Activated T-cell treated with anti-CD3 and anti-CD28 coated beads, Interleukin-2, amount 50 U/mL, for 4 hours (primary cell): Measurements from ENCODE around the gene RIN1. TPM values are rescaled to one million over a fixed set of nuclear protein-coding genes. Genes with fewer than 3 reads are reported as not detected.

ENCODE experiments used
- ATAC-seq, 2 donors: fragments of 200-7000 bp; cut with Tn5 transposase; one replicate each; pipeline ENCODE4 v1.10.0; 2021
- DNase-seq: peaks from one replicate; pipeline ENCODE4 v3.0.0-alpha.2; 2020
- H3K27me3 Mint-ChIP-seq: one replicate; pipeline ENCODE4 v1.8.0; 2021; ENCODE audit warnings: low read depth, mixed read lengths
- H3K36me3 Mint-ChIP-seq: one replicate; pipeline ENCODE4 v1.8.0; 2022; ENCODE audit warnings: mixed read lengths; ENCODE audit not compliant: insufficient read depth
- H3K4me1 Mint-ChIP-seq: one replicate; pipeline ENCODE4 v1.8.0; 2021; ENCODE audit warnings: low read depth, mixed read lengths
- H3K4me3 Mint-ChIP-seq: one replicate; pipeline ENCODE4 v1.8.0; 2021; ENCODE audit warnings: mild to moderate bottlenecking, moderate library complexity, mixed read lengths
- H3K9me3 Mint-ChIP-seq: one replicate; pipeline ENCODE4 v1.8.0; 2021; ENCODE audit warnings: mixed read lengths
- total RNA-seq, 3 donors: library from RNA; stranded (reverse); gene quantifications; one replicate each; pipeline ENCODE4 v1.2.1, GENCODE V29; 2021

Gene RIN1
- total RNA-seq, 3 donors from 2014 or later, result 1.4 to 2.2 (median 1.7) TPM

GRCh38 chr11:66282468-66283455 lies 53.5 kb downstream of the RIN1 start:
- peak; percentile 99 for DNase-seq
- no peaks in the 10 kb centered on the region for H3K27me3 Mint-ChIP-seq
- H3K36me3 Mint-ChIP-seq, result peaks cover 2% of the 10 kb centered on the region
- H3K9me3 Mint-ChIP-seq, result no peaks in the 10 kb centered on the region
- peaks cover 32% of the 10 kb centered on the region for H3K4me1 Mint-ChIP-seq
- H3K4me3 Mint-ChIP-seq, result peak overlapping the region; percentile 33
- ATAC-seq, result peak; percentile 89 to 90

Other genes with a start within 250 kb of the RIN1 start
- 10 to 100 TPM; 86.3 to 92.2 (median 89.2) TPM for gene KLC2, start 78.7 kb downstream of the RIN1 start, total RNA-seq
- gene RAB1B, start 67.8 kb downstream of the RIN1 start, total RNA-seq, result 100 to 1,000 TPM; 118 to 125 (median 120) TPM
- 1 to 10 TPM; 1.4 to 1.8 (median 1.7) TPM for gene CNIH2, start 58.3 kb downstream of the RIN1 start, total RNA-seq
- 100 to 1,000 TPM; 154 to 170 (median 159) TPM for gene YIF1A, start 47.3 kb downstream of the RIN1 start, total RNA-seq
- under 1 TPM in 1 of 3 donors, not detected in 2; 0.11 TPM for gene TMEM151A, start 44.5 kb downstream of the RIN1 start, total RNA-seq
- gene CD248, start 19.4 kb downstream of the RIN1 start, total RNA-seq, result 1 to 10 TPM in 1 of 3 donors, under 1 TPM in 2; 0.65 to 1.5 (median 0.82) TPM
- 100 to 1,000 TPM in 1 of 3 donors, 10 to 100 TPM in 2; 91.1 to 105 (median 94.9) TPM for gene BRMS1, start 8.7 kb upstream of the RIN1 start, total RNA-seq
- 10 to 100 TPM in 1 of 3 donors, 1 to 10 TPM in 2; 6.4 to 10.3 (median 8.0) TPM for gene B4GAT1, start 11.2 kb upstream of the RIN1 start, total RNA-seq
- gene SLC29A2, start 35.3 kb upstream of the RIN1 start, total RNA-seq, result 10 to 100 TPM; 10.5 to 15.7 (median 11.4) TPM
- not detected for gene NPAS4, start 84.6 kb upstream of the RIN1 start, total RNA-seq
- 100 to 1,000 TPM; 124 to 141 (median 129) TPM for gene MRPL11, start 102.4 kb upstream of the RIN1 start, total RNA-seq
- gene PELI3, start 130.5 kb upstream of the RIN1 start, total RNA-seq, result 1 to 10 TPM; 4.9 to 8.5 (median 7.8) TPM
- 100 to 1,000 TPM; 123 to 142 (median 132) TPM for gene DPP3, start 144.0 kb upstream of the RIN1 start, total RNA-seq
- gene BBS1, start 174.2 kb upstream of the RIN1 start, total RNA-seq, result 10 to 100 TPM; 13.1 to 13.8 (median 13.6) TPM
- 1 to 10 TPM; 6.3 to 7.3 (median 6.4) TPM for gene ZDHHC24, start 209.6 kb upstream of the RIN1 start, total RNA-seq
- gene ACTN3, start 210.5 kb upstream of the RIN1 start, total RNA-seq, result under 1 TPM in 2 of 3 donors, not detected in 1; 0.08 to 0.18 TPM
- gene CTSF, start 232.2 kb upstream of the RIN1 start, total RNA-seq, result under 1 TPM; 0.33 to 0.89 (median 0.63) TPM